ENCODE data around the gene PTPRN2. TPM values are rescaled to one million over a fixed set of nuclear protein-coding genes. Genes with fewer than 3 reads are reported as not detected.

PTPRN2 gene
- total and polyA plus RNA-seq, 2 of the 8 experiments (the other 6 are each of a cell fraction or from before 2014, with no cell fraction given), result 2.6 to 4.5 TPM

GRCh38 chr7:158475679-158476052, 112.0 kb downstream of the PTPRN2 start (continued):
- TF ChIP-seq CHD7 (IDR thresholded peaks at IDR 0.05; ENCODE audit: insufficient replicate concordance, low read length) (no peak), TEAD4 (IDR thresholded peaks at IDR 0.05; ENCODE audit: low read depth, low read length) (no peak), JUND (IDR thresholded peaks at IDR 0.05; ENCODE audit: low read length) (no peak), SP4 (IDR thresholded peaks at IDR 0.05; ENCODE audit: low read length) (no peak), BCL11A (IDR thresholded peaks at IDR 0.05; ENCODE audit: low read depth in 2 of 2, low read length in 2 of 2) (no peak), RNF2 (IDR thresholded peaks at IDR 0.05; ENCODE audit: borderline replicate concordance, low read depth, low read length, missing control alignments, poor library complexity, severe bottlenecking) (no peak)

Data from H1 (cell line).